Left renal cortex interstitium (tissue), 4 donors: Measurements from ENCODE around the gene DCAF17. TPM values are rescaled to one million over a fixed set of nuclear protein-coding genes. Genes with fewer than 3 reads are reported as not detected.
"Not testable (repeated sequence)": the region's sequence is repeated elsewhere in the genome, so short reads cannot be mapped to it uniquely, and the experiment has no call there.

ENCODE experiments used
- DNase-seq, 4 donors: peaks; one replicate each; pipeline ENCODE4 v3.0.0-alpha.2; 2013; ENCODE audit warnings: low read depth in 4 of 4, low spot score in 2 of 4, missing footprints in 1 of 4
- polyA plus RNA-seq, 4 donors: library from polyadenylated mRNA; unstranded; fragments of 120-200 nt; gene quantifications; one replicate each; pipeline ENCODE4 v1.2.1, GENCODE V29; 2013; ENCODE audit not compliant: insufficient read length in 4 of 4

Gene DCAF17
- polyA plus RNA-seq, 4 donors = 19.5 to 35.6 (median 28.9) TPM

GRCh38 chr2:171509945-171510731, 76.1 kb downstream of the DCAF17 start:
- DNase-seq = no peak

GRCh38 chr2:171512014-171512413, 78.0 kb downstream of the DCAF17 start:
- no peak for DNase-seq

GRCh38 chr2:171512683-171513195, 78.7 kb downstream of the DCAF17 start:
- no peak for DNase-seq

- DNase-seq = no peak
These were observed 79.7 kb downstream of the DCAF17 start for GRCh38 chr2:171513719-171514160.

- DNase-seq = no peak
These were observed 81.0 kb downstream of the DCAF17 start for GRCh38 chr2:171514908-171515582.

GRCh38 chr2:171515672-171516298, 81.8 kb downstream of the DCAF17 start:
- no peak for DNase-seq

- no peak for DNase-seq
These were observed 82.8 kb downstream of the DCAF17 start for GRCh38 chr2:171516793-171517192.

- no peak for DNase-seq
These were observed 86.4 kb downstream of the DCAF17 start for GRCh38 chr2:171520471-171520870.

- peak in 1 of 4 donors; percentile 24 for DNase-seq
These were observed 87.5 kb downstream of the DCAF17 start for GRCh38 chr2:171521361-171522051.

GRCh38 chr2:171522052-171522787, 88.2 kb downstream of the DCAF17 start, which contains the start of gene CYBRD1:
Gene CYBRD1, plus strand, starts transcription at chr2:171522474. Its CDS starts 72 bp downstream, at chr2:171522546.
- peak; percentile 26 to 56 (median 41) for DNase-seq

GRCh38 chr2:171522788-171523087, 88.7 kb downstream of the DCAF17 start:
- peak in 3 of 4 donors; percentile 10 to 41 (median 25) for DNase-seq

- peak; percentile 50 to 72 (median 64) for DNase-seq
These were observed 89.3 kb downstream of the DCAF17 start for GRCh38 chr2:171523088-171524017.

- peak in 3 of 4 donors; percentile 1 to 13 (median 4) for DNase-seq
These were observed 90.0 kb downstream of the DCAF17 start for GRCh38 chr2:171524018-171524401.

- DNase-seq = no peak
These were observed 95.9 kb downstream of the DCAF17 start for GRCh38 chr2:171529914-171530313.

- no peak for DNase-seq
These were observed 96.4 kb downstream of the DCAF17 start for GRCh38 chr2:171530378-171530777.

- not testable (repeated sequence) for DNase-seq
These were observed 96.8 kb downstream of the DCAF17 start for GRCh38 chr2:171530859-171531258.

GRCh38 chr2:171531291-171531690, 97.3 kb downstream of the DCAF17 start:
- no peak for DNase-seq

GRCh38 chr2:171531836-171532450, 97.9 kb downstream of the DCAF17 start:
- no peak for DNase-seq
